ENCODE measurements around the gene PFN4. TPM values are rescaled to one million over a fixed set of nuclear protein-coding genes. Genes with fewer than 3 reads are reported as not detected.

Gene PFN4
- total RNA-seq, 1 experiment from 2014 or later = not detected

DNA sequence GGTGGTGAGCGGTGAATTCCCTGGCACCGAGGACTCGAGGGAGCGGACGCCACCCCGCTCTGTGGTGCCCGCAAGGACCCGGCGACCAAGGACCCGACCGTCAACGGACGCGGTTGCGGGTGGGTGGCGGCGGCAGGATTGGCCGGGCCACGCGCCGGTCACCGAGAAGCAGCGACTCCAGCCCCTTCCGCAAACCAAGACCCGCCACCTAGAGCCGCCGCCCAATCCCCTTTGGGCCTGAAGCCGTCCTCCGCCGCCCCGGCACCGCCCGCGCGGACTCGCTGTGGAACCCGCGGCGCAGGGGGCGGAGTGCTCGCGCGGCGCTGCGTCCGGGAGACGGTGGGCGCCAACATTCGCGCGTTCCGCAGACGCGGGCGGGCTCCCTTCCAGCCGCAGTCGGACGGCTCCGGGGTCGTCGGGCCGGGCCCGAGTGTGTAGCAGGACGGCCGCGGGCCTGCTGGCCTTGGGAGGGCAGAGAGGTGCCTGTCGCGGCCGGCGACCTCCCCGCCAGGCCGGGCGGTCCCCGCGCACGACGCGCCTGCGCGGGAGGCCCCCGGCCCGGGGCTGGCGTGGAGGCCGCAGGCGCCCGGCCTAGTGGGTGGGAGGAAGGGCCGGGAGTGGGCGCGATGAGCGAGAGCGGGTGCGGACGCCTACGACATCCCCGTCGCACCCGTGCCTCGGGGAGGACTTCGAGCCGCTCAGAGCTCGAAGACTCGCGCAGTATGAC is at the start of gene PFN4, which contains the start of gene FAM228B (continued):
- TF ChIP-seq E2F1 (CRISPR knock-in tag; IDR thresholded peaks at IDR 0.05) (peak; percentile 49; the same call in 1 of the 2 replicates), IRF1 (CRISPR knock-in tag; IDR thresholded peaks at IDR 0.05) (peak; percentile 19; the same call in 1 of the 2 replicates), IRF2 (CRISPR knock-in tag; IDR thresholded peaks at IDR 0.05; ENCODE audit: borderline replicate concordance, low read depth) (no peak), FOXK1 (CRISPR knock-in tag; IDR thresholded peaks at IDR 0.05) (0 out of 2 replicates have a peak, but pooled peaks have one; percentile 20), KAT7 (CRISPR knock-in tag; IDR thresholded peaks at IDR 0.05; ENCODE audit: borderline replicate concordance) (0 out of 2 replicates have a peak, but pooled peaks have one; percentile 21), GABPB1 (CRISPR knock-in tag; IDR thresholded peaks at IDR 0.05) (peak; percentile 75), NR2C2 (CRISPR knock-in tag; IDR thresholded peaks at IDR 0.05) (peak; percentile 49), ETV6 (CRISPR knock-in tag; IDR thresholded peaks at IDR 0.05) (peak; percentile 81; the same call in 1 of the 2 replicates), RELA (CRISPR knock-in tag; IDR thresholded peaks at IDR 0.05; ENCODE audit: borderline replicate concordance) (peak; percentile 70; the same call in 1 of the 2 replicates), ELF4 (CRISPR knock-in tag; IDR thresholded peaks at IDR 0.05; ENCODE audit: low read depth) (0 out of 2 replicates have a peak, but pooled peaks have one; percentile 42), CDX4 (CRISPR knock-in tag; IDR thresholded peaks at IDR 0.05; ENCODE audit: borderline replicate concordance) (no peak), FOXP1 (CRISPR knock-in tag; IDR thresholded peaks at IDR 0.05; ENCODE audit: borderline replicate concordance) (peak; percentile 83), TP53 (CRISPR knock-in tag; IDR thresholded peaks at IDR 0.05) (no peak), E2F4 (CRISPR knock-in tag; IDR thresholded peaks at IDR 0.05; ENCODE audit: borderline replicate concordance, low read depth) (0 out of 2 replicates have a peak, but pooled peaks have one; percentile 66), NFYB (CRISPR knock-in tag; conservative IDR thresholded peaks at IDR 0.05; ENCODE audit: low read depth) (peak; percentile 72), AFF4 (CRISPR knock-in tag; IDR thresholded peaks at IDR 0.05; ENCODE audit: borderline replicate concordance) (peak; percentile 89; the same call in 1 of the 2 replicates), FOXP4 (CRISPR knock-in tag; IDR thresholded peaks at IDR 0.05) (peak; percentile 76; the same call in 1 of the 2 replicates)
- TF ChIP-seq, protein P1, sequence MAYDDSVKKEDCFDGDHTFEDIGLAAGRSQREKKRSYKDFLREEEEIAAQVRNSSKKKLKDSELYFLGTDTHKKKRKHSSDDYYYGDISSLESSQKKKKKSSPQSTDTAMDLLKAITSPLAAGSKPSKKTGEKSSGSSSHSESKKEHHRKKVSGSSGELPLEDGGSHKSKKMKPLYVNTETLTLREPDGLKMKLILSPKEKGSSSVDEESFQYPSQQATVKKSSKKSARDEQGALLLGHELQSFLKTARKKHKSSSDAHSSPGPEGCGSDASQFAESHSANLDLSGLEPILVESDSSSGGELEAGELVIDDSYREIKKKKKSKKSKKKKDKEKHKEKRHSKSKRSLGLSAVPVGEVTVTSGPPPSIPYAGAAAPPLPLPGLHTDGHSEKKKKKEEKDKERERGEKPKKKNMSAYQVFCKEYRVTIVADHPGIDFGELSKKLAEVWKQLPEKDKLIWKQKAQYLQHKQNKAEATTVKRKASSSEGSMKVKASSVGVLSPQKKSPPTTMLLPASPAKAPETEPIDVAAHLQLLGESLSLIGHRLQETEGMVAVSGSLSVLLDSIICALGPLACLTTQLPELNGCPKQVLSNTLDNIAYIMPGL (CRISPR knock-in tag; IDR thresholded peaks at IDR 0.05) = peak; percentile 97
- TF ChIP-seq, protein P2, sequence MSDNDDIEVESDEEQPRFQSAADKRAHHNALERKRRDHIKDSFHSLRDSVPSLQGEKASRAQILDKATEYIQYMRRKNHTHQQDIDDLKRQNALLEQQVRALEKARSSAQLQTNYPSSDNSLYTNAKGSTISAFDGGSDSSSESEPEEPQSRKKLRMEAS (CRISPR knock-in tag; IDR thresholded peaks at IDR 0.05) = peak; percentile 83; the same call in 1 of the 2 replicates
